Measurements from ENCODE around the gene MICAL3.

Gene MICAL3

DNA sequence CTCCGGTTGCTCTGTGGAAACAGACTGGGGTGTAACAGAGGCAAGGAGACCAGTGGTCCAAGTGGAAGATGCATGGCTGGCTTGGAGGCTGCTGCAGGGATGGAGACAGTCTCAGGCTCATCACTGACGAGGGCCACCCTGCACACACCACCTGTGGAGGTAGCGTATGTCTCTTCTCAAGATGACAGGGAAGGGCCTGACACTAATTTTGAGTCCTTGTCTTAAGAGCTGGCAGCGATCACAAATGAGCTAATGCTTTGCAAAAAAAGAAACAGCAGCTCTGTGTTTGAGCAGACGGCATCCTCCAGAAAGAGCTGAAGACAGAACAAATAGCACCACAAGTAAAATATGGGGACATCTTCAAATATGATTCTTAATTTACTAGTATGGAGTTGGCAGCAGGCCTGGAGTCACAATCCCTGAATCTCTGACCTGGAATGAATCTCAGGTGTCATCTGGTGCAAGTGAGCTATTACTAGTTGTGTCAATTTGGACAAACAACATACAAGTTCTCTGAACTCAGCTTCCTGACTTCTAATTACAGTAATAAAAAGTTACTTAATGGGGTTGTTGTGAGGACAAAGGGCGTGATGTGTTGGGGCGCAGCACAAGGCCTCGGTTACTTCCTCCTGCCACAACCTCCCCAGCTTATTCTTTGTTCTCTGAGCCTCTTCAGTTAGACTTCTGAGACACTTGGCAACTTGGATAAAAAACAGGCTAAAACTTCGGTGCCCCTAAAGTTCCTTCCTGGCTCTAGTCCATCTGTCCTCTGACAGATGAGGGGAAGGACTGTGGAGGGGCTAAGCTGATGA is 154.9 kb downstream of the MICAL3 start:
- H3K4me3 ChIP-seq (ENCODE audit: low read depth, low read length) = no peak overlapping the region
- TF ChIP-seq, protein P1, sequence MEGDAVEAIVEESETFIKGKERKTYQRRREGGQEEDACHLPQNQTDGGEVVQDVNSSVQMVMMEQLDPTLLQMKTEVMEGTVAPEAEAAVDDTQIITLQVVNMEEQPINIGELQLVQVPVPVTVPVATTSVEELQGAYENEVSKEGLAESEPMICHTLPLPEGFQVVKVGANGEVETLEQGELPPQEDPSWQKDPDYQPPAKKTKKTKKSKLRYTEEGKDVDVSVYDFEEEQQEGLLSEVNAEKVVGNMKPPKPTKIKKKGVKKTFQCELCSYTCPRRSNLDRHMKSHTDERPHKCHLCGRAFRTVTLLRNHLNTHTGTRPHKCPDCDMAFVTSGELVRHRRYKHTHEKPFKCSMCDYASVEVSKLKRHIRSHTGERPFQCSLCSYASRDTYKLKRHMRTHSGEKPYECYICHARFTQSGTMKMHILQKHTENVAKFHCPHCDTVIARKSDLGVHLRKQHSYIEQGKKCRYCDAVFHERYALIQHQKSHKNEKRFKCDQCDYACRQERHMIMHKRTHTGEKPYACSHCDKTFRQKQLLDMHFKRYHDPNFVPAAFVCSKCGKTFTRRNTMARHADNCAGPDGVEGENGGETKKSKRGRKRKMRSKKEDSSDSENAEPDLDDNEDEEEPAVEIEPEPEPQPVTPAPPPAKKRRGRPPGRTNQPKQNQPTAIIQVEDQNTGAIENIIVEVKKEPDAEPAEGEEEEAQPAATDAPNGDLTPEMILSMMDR (IDR thresholded peaks at IDR 0.05; ENCODE audit: low read depth, low read length) = no peak

DNA sequence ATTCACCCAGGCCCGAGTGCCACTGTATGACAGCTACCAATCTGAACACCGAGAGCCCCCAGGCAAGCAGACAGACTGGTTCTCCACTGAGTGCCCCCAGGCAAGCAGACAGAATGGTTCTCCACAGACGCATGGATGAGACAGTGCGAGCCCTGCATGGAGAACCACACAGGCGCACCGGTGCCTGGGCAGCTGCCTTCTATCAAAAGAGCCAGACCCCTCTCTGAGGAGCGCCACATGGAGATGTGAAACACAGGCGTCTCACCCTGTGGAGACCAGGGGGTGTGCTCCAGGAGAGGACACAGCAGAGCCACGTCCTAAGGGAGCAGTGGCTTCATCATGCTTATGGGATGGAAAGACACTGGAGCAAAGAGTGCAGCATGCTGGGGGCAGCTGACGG is 155.6 kb downstream of the MICAL3 start:
- TF ChIP-seq, protein P1 (IDR thresholded peaks at IDR 0.05; ENCODE audit: low read depth, low read length) = no peak
- H3K4me3 ChIP-seq (ENCODE audit: low read depth, low read length) = no peak overlapping the region

DNA sequence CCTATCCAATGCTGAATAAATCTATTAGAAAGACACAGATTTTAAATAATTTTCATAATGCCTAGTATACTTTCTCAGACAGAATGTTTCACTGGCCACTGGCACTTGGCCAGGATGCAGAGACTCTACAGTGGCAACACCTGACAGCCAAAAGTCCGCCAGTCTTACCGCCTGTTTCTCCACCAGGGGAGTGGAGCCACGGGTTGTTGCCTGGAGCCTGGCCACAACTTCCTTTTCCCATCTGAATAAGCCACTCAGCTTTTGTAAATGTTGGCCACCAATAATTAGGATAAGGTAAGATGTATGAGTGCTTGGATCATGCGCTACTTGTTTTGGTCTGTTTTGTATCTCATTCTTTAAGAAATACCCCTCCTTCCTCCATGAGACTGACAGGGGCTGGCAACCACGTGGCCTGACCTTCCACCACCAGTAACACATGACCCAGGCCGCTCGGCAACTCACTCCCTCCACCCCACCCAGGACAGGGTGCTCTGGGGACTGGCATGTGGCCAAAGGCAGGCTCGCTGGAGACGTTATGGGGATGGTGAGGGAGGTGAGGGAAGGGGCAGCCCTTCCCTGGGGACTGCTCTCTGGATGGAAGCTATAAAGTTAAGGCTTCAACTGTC is 157.1 kb downstream of the MICAL3 start:
- TF ChIP-seq, protein P1 (IDR thresholded peaks at IDR 0.05; ENCODE audit: low read depth, low read length) = no peak
- no peak overlapping the region for H3K4me3 ChIP-seq (ENCODE audit: low read depth, low read length)

DNA sequence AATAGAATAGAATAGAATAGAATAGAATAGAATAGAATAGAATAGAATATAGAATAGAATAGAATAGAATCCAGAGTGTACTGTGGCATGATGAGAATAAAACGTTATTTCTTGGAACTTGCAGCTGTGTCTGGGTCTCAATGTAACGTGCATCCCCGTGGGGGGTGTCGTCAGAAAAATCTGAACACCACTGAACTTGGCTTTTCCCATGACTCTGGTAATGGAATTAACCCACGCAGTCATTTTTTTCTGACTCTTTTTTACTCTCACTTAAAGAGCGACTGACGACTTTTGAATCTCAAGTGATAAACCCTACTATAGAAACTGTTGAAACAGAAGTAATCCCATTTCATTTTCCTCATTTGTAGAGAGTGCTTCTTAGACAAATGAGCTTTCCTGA is 157.7 kb downstream of the MICAL3 start:
- TF ChIP-seq, protein P1 (IDR thresholded peaks at IDR 0.05; ENCODE audit: low read depth, low read length) = no peak
- H3K4me3 ChIP-seq (ENCODE audit: low read depth, low read length) = no peak overlapping the region

DNA sequence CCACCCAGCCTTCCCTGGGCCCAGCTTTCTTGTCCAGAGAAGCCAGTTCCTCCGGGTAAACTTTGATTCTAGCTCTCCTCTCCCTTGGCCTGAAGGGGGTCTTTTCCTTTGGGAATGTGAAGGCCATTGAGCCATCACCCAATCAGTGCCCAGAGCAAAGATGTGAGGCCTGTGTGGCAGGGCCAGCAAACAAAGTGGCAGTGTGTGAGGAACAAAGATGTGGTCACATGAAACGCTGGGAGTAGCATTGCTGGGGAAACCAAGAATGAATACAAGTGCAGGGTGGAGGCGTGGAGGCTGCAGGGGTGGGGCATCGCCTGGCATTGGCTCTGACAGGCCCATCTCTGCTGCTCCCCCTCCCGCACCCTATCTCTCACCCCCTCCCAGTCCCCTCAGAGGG is 158.2 kb downstream of the MICAL3 start:
- H3K4me3 ChIP-seq (ENCODE audit: low read depth, low read length) = no peak overlapping the region

DNA sequence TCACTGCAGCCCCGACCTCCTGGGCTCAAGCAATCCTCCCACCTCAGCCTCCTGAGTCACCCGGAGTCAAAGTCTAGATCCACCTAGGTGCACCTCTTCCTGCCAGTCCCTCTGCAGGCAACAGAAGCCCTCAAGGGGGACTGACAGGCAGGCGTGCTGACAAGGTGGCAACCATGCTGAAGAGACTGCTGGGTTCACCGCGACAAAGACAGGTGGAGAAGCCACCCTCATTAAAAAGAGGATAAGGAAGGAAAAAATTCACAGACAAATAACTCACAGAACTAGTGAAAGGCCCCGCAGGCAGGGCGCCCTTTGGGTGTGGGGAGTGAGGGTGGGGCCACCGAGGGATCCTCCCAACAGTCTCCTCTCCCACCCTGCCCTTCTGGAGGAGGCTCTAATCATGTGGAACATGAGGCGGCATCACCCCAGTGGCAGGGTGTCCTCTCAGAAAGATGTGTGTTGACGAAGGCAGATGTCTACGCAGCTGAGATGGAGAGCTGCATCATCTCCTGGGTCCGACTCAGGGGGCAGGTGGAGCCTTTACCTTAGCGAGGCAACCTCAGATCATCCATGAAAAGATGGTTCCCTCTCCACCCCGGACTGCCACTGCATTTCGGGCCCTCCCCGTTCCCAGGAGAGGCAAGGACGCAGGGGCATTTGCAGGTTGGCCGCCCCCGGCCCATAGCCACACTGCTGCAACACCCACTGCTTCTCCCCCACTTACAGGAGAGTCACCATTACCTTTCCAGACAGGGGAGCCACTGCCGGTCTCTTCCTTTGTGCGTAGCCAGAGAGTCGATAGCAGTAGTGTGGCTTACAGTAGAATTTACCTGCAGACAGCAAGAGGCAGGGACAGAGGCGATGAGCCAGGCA is 158.9 kb downstream of the MICAL3 start:
- TF ChIP-seq, protein P1 (IDR thresholded peaks at IDR 0.05; ENCODE audit: low read depth, low read length) = no peak
- H3K4me3 ChIP-seq (ENCODE audit: low read depth, low read length) = no peak overlapping the region

More for the DNA sequence above, 158.2 kb downstream of the MICAL3 start:
- TF ChIP-seq, protein P1 (IDR thresholded peaks at IDR 0.05; ENCODE audit: low read depth, low read length) = no peak

Measured in WI38 (cell line).